Body of pancreas (tissue), 4 donors: ENCODE measurements around the gene SEC24A. TPM values are rescaled to one million over a fixed set of nuclear protein-coding genes. Genes with fewer than 3 reads are reported as not detected.

Experiments
- ATAC-seq: fragments of 150-250 bp; one replicate; pipeline ENCODE4 v1.9.1; 2016
- DNase-seq, 4 donors: peaks; one replicate each; pipeline ENCODE4 v3.0.0-alpha.2; 2019
- H3K27ac ChIP-seq, 4 donors: fragments of 200-600 bp; sonication (generic); 1 replicate in 3 of 4; 2 replicates in 1 of 4; pipeline versions ENCODE4 v1.5.1 to v1.6.1; 2016 to 2019; ENCODE audit warnings: mild to moderate bottlenecking in 1 of 4, mixed read lengths in 1 of 4, moderate library complexity in 1 of 4
- H3K27me3 ChIP-seq, 2 donors: fragments of 200-600 bp; sonication (generic); one replicate each; pipeline ENCODE4 v1.6.0; 2016; ENCODE audit warnings: mild to moderate bottlenecking in 1 of 2
- H3K36me3 ChIP-seq, 2 donors: fragments of 200-600 bp; sonication (generic); replicated peaks in 1 of 2; 2 replicates each; pipeline ENCODE4 v1.5.1; 2016; ENCODE audit warnings: low read depth in 2 of 2; ENCODE audit not compliant: insufficient read depth in 1 of 2
- H3K4me1 ChIP-seq: fragments of 200-600 bp; sonication (generic); one replicate; pipeline ENCODE4 v1.6.0; 2016
- H3K4me3 ChIP-seq, 2 donors: fragments of 200-600 bp; sonication (generic); 1 replicate in 1 of 2; 2 replicates in 1 of 2; pipeline ENCODE4 v1.5.1; 2016 to 2019
- H3K9me3 ChIP-seq, 3 donors: fragments of 200-600 bp; sonication (generic); 1 replicate in 2 of 3; 2 replicates in 1 of 3; pipeline ENCODE4 v1.5.1; 2016
- POLR2A ChIP-seq, 3 donors: fragments of 450-650 bp; IDR thresholded peaks; one replicate each; pipeline ENCODE4 v1.6.1; 2016; ENCODE audit warnings: antibody characterized with exemption in 3 of 3, mild to moderate bottlenecking in 2 of 3
- WGBS, 2 donors: methylation state at CpG; one replicate each; pipeline ENCODE4 v1.1.5; 2017; 5-methylcytosine and 5-hydroxymethylcytosine counted together
- intact Hi-C: fragments of 100-400 bp; cut with DNase I; formaldehyde crosslinking; loops from one replicate; pipeline ENCODE4 v1.15.1; 2023
- total RNA-seq, 2 donors: library from RNA; depleted of rRNA; stranded (reverse); fragments of >200 nt; gene quantifications; one replicate each; pipeline ENCODE4 v1.1.0, GENCODE V29; 2016
- TF ChIP-seq, protein P1 (sequence below), 7 experiments: fragments of 450-650 bp in 4 of 7; fragments of 200-600 bp in 3 of 7; sonication (generic) in 3 of 7; IDR thresholded peaks; one replicate each; pipeline ENCODE4 v1.5.1; 2016 to 2019; ENCODE audit warnings: antibody characterized with exemption in 7 of 7

Gene SEC24A
- total RNA-seq, 2 donors from 2014 or later, result 10.2 to 12.2 TPM

DNA sequence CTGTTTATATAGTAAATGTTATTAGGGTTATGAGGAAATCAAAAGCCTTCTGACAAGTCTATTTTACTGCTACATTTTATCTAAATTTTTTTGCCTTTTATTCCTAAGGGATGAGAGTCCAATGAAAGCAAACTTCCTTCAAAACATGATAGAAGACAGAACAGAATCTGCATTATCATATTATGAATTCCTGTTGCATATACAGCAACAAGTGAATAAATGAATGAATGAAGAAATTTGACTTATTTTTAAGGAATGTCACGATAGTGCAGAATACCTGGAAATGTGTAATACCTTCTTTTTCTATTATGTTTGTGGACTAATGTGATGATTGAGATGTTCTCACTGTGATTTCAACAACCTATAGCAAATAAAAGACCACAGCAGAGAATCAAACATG, 76.3 kb downstream of the SEC24A start:
- ATAC-seq, result no peak
- Histone ChIP-seq H3K27me3 (no peaks in the 10 kb centered on the region), H3K4me1 (no peaks in the 10 kb centered on the region), H3K9me3 (no peaks in the 10 kb centered on the region), H3K36me3 (peaks cover 8 to 28% of the 10 kb centered on the region in 2 donors), H3K27ac (no peak overlapping the region), H3K4me3 (no peak overlapping the region)
- no peak for TF ChIP-seq POLR2A (IDR thresholded peaks at IDR 0.05)
- TF ChIP-seq, protein P1, sequence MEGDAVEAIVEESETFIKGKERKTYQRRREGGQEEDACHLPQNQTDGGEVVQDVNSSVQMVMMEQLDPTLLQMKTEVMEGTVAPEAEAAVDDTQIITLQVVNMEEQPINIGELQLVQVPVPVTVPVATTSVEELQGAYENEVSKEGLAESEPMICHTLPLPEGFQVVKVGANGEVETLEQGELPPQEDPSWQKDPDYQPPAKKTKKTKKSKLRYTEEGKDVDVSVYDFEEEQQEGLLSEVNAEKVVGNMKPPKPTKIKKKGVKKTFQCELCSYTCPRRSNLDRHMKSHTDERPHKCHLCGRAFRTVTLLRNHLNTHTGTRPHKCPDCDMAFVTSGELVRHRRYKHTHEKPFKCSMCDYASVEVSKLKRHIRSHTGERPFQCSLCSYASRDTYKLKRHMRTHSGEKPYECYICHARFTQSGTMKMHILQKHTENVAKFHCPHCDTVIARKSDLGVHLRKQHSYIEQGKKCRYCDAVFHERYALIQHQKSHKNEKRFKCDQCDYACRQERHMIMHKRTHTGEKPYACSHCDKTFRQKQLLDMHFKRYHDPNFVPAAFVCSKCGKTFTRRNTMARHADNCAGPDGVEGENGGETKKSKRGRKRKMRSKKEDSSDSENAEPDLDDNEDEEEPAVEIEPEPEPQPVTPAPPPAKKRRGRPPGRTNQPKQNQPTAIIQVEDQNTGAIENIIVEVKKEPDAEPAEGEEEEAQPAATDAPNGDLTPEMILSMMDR (IDR thresholded peaks at IDR 0.05), result no peak
- no peak for DNase-seq
- 82 to 90% methylated on average over 1 of the region's 1 CpG for WGBS, 2 donors
- intact Hi-C loops, result no loop called here

DNA sequence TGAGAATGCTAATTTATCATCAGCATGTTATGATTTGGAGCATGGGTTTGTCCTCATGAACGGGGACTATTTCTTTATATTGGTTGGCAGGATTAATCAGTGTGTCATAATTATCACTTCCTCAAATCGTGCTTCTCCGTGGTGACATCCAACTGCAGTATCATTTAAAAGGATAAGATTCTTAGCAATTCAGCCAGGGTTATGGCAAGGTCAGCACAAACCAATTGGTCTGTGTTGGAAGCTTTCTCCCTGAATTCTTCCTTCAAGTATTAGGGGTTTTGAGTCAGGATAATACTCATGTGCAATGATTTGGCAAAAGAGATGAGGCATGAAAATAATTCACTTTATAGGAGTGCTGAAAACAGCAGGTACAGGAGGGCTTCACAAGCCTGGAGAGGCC, 84.2 kb downstream of the SEC24A start:
- no peaks in the 10 kb centered on the region for H3K9me3 ChIP-seq
- intact Hi-C loops, result no loop called here
- H3K4me3 ChIP-seq, result no peak overlapping the region
- no peak for TF ChIP-seq POLR2A (IDR thresholded peaks at IDR 0.05)
- TF ChIP-seq, protein P1 (IDR thresholded peaks at IDR 0.05), result no peak
- no peaks in the 10 kb centered on the region for H3K27me3 ChIP-seq
- no peaks in the 10 kb centered on the region for H3K4me1 ChIP-seq
- no peaks in the 10 kb centered on the region for H3K36me3 ChIP-seq
- 42 to 55% methylated on average over 3 of the region's 3 CpGs for WGBS, 2 donors
- DNase-seq (no peak), ATAC-seq (no peak)
- H3K27ac ChIP-seq, result no peak overlapping the region

DNA sequence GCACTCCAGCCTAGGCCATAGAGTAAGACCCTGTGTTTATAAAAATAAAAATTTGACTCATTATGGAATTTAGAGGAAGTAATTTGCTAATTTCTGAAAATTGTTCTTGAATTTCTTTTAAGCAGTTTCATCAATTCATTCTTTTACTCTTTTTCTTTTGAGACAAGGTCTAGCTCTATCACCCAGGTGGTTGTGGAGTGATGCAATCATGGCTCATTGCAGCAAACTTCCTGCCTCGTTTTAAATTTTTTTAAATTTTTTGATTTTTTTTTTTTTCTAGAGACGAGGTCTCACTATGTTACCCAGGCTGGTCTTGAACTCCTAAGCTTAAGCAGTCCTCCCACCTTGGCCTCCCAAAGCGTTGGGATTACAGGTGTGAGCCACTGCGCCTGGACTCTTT, 86.7 kb downstream of the SEC24A start:
- H3K4me3 ChIP-seq, result no peak overlapping the region
- H3K4me1 ChIP-seq, result peaks cover 13% of the 10 kb centered on the region
- 61 to 65% methylated on average over 4 of the region's 4 CpGs for WGBS, 2 donors
- no peak overlapping the region for H3K27ac ChIP-seq
- H3K27me3 ChIP-seq, result no peaks in the 10 kb centered on the region
- DNase-seq (no peak), ATAC-seq (no peak)
- no peaks in the 10 kb centered on the region for H3K36me3 ChIP-seq
- intact Hi-C loops, result no loop called here
- TF ChIP-seq, protein P1 (IDR thresholded peaks at IDR 0.05), result no peak
- no peak for TF ChIP-seq POLR2A (IDR thresholded peaks at IDR 0.05)
- no peaks in the 10 kb centered on the region for H3K9me3 ChIP-seq

DNA sequence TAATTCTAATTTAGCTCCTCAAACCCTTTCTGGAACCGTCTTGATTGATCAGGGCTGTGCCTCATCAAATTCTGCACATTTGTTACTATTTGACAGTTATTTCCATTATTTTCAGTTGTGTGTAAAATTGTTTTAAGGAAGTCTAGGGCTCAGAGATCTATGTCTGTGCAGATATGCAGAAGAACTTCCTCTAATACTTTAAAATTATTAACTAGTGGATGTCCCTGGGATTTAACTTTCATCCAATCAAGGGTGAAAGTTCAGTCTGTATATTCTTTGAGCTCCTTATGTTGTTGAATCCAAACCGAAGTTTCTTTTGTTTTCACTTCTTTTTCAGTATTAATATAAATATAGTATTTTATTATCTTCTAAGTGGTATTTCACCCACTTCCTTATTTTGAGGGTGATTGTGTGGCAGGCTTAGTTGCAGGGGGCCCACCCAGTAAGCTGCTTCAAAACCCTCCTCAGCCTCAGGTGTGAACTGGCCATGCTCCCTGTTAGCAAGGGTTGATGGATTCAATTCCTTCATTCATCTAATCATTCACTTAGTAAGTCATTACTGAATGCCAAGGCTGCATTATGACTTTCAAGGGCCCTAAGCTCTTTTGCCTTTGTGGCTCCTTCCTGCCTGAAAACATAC, 87.7 kb downstream of the SEC24A start:
- WGBS, 2 donors, result 23 to 39% methylated on average over 2 of the region's 2 CpGs
- Histone ChIP-seq H3K27ac (peak overlapping the region in 1 of 4 donors; percentile 21), H3K36me3 (no peaks in the 10 kb centered on the region), H3K27me3 (no peaks in the 10 kb centered on the region), H3K4me3 (no peak overlapping the region), H3K9me3 (no peaks in the 10 kb centered on the region), H3K4me1 (peaks cover 15% of the 10 kb centered on the region)
- DNase-seq (no peak), ATAC-seq (no peak)
- intact Hi-C loops, result no loop called here
- TF ChIP-seq, protein P1 (IDR thresholded peaks at IDR 0.05), result no peak
- TF ChIP-seq POLR2A (IDR thresholded peaks at IDR 0.05), result no peak
